Testis (tissue), 3 donors: ENCODE results near the gene KIAA0586. TPM values are rescaled to one million over a fixed set of nuclear protein-coding genes. Genes with fewer than 3 reads are reported as not detected.
"Not testable (repeated sequence)": the region's sequence is repeated elsewhere in the genome, so short reads cannot be mapped to it uniquely, and the experiment has no call there.

Source experiments
- DNase-seq: peaks from one replicate; pipeline ENCODE4 v3.0.0-alpha.2; 2019
- H3K27ac ChIP-seq, 2 donors: fragments of 200-600 bp; sonication (generic); one replicate each; pipeline ENCODE4 v1.5.1; 2019
- H3K27me3 ChIP-seq: fragments of 200-600 bp; sonication (generic); one replicate; pipeline ENCODE4 v1.5.1; 2019
- H3K36me3 ChIP-seq: fragments of 200-600 bp; sonication (generic); one replicate; pipeline ENCODE4 v1.5.1; 2017; ENCODE audit warnings: low read depth; ENCODE audit errors: missing control alignments
- H3K4me1 ChIP-seq: fragments of 200-600 bp; sonication (generic); one replicate; pipeline ENCODE4 v1.5.1; 2019
- H3K4me3 ChIP-seq, 2 donors: fragments of 200-600 bp; sonication (generic); one replicate each; pipeline ENCODE4 v1.5.1; 2017 to 2019
- H3K9me3 ChIP-seq: fragments of 200-600 bp; sonication (generic); one replicate; pipeline ENCODE4 v1.5.1; 2017
- CTCF ChIP-seq, 3 experiments: fragments of 450-650 bp in 2 of 3; fragments of 200-600 bp in 1 of 3; sonication (generic) in 1 of 3; IDR thresholded peaks; one replicate each; pipeline ENCODE4 v1.5.1; 2016 to 2019; ENCODE audit warnings: antibody characterized with exemption in 3 of 3, mild to moderate bottlenecking in 2 of 3, moderate library complexity in 1 of 3
- POLR2A ChIP-seq: fragments of 450-650 bp; IDR thresholded peaks from one replicate; pipeline ENCODE4 v1.6.1; 2017; ENCODE audit warnings: antibody characterized with exemption, mild to moderate bottlenecking, moderate library complexity
- WGBS, 2 donors: methylation state at CpG; one replicate each; pipeline ENCODE4 v1.1.5; 2018; 5-methylcytosine and 5-hydroxymethylcytosine counted together
- intact Hi-C: fragments of 100-400 bp; cut with DNase I; formaldehyde crosslinking; loops from one replicate; pipeline ENCODE4 v1.15.1; 2023; ENCODE audit warnings: low total_unique reads
- polyA plus RNA-seq: library from polyadenylated mRNA; stranded (reverse); fragments of 350-450 nt; fragmentation: Illumina TruSeq; extraction: RNeasy Lipid Tissue Mini Kit (QIAGEN cat#74804); gene quantifications from one replicate; pipeline ENCODE4 v1.2.3, GENCODE V29; 2014; ENCODE audit warnings: low read depth, low replicate concordance; ENCODE audit not compliant: insufficient read depth
- total RNA-seq, 2 donors: library from RNA; depleted of rRNA; stranded (reverse); fragments of >200 nt; gene quantifications; one replicate each; pipeline ENCODE4 v1.2.3, GENCODE V29; 2016

Gene KIAA0586
- total and polyA plus RNA-seq, 3 donors from 2014 or later, result 38.7 to 62.0 (median 46.2) TPM

GRCh38 chr14:58513272-58513671 is 85.8 kb downstream of the KIAA0586 start:
- Histone ChIP-seq H3K36me3 (no peaks in the 10 kb centered on the region), H3K27me3 (no peaks in the 10 kb centered on the region), H3K27ac (no peak overlapping the region), H3K9me3 (no peaks in the 10 kb centered on the region), H3K4me1 (no peaks in the 10 kb centered on the region), H3K4me3 (no peak overlapping the region)
- no peak for DNase-seq
- TF ChIP-seq POLR2A, result no peak
- TF ChIP-seq CTCF (IDR thresholded peaks at IDR 0.05), result no peak
- intact Hi-C loops, result loop anchor here (5.0 kb wide), 1 partner anchor 539 kb away; no protein-coding TSS in a partner anchor
- WGBS, 2 donors, result 75 to 78% methylated on average over 3 of the region's 3 CpGs

GRCh38 chr14:58517592-58517991 is 90.1 kb downstream of the KIAA0586 start:
- TF ChIP-seq CTCF (IDR thresholded peaks at IDR 0.05), result no peak
- TF ChIP-seq POLR2A, result no peak
- Histone ChIP-seq H3K4me1 (no peaks in the 10 kb centered on the region), H3K27me3 (no peaks in the 10 kb centered on the region), H3K27ac (no peak overlapping the region), H3K36me3 (no peaks in the 10 kb centered on the region), H3K9me3 (no peaks in the 10 kb centered on the region), H3K4me3 (no peak overlapping the region)
- 95 to 98% methylated on average over 1 of the region's 1 CpG for WGBS, 2 donors
- intact Hi-C loops, result no loop called here
- DNase-seq, result no peak

- H3K4me3 ChIP-seq, DNase-seq, H3K4me1 ChIP-seq, intact Hi-C loops, H3K36me3 ChIP-seq, H3K27me3 ChIP-seq, H3K27ac ChIP-seq, H3K9me3 ChIP-seq: not testable (repeated sequence)
- 93 to 100% methylated on average over 2 to 10 of the region's 10 CpGs for WGBS, 2 donors
Measured at GRCh38 chr14:58525691-58526090, 98.2 kb downstream of the KIAA0586 start.

GRCh38 chr14:58533446-58533845 is 105.9 kb downstream of the KIAA0586 start:
- Histone ChIP-seq H3K36me3 (no peaks in the 10 kb centered on the region), H3K4me3 (no peak overlapping the region), H3K4me1 (peaks cover 16% of the 10 kb centered on the region), H3K27me3 (no peaks in the 10 kb centered on the region), H3K27ac (peak overlapping the region in 1 of 2 donors; percentile 43), H3K9me3 (no peaks in the 10 kb centered on the region)
- intact Hi-C loops, result no loop called here
- TF ChIP-seq CTCF (IDR thresholded peaks at IDR 0.05), result no peak
- TF ChIP-seq POLR2A, result no peak
- WGBS, 2 donors, result 30 to 47% methylated on average over 5 of the region's 5 CpGs
- no peak for DNase-seq

- no peaks in the 10 kb centered on the region for H3K36me3 ChIP-seq
- WGBS, 2 donors, result 29 to 45% methylated on average over 1 of the region's 1 CpG
- DNase-seq, result no peak
- peaks cover 16% of the 10 kb centered on the region for H3K4me1 ChIP-seq
- no peak overlapping the region for H3K4me3 ChIP-seq
- intact Hi-C loops, result no loop called here
- TF ChIP-seq CTCF (IDR thresholded peaks at IDR 0.05), result no peak
- no peak for TF ChIP-seq POLR2A
- no peaks in the 10 kb centered on the region for H3K27me3 ChIP-seq
- no peaks in the 10 kb centered on the region for H3K9me3 ChIP-seq
- peak overlapping the region in 1 of 2 donors; percentile 43 for H3K27ac ChIP-seq
Measured at GRCh38 chr14:58535044-58535443, 107.5 kb downstream of the KIAA0586 start.
